Natural killer cell (primary cell): Measurements from ENCODE around the gene LUZP2. TPM values are rescaled to one million over a fixed set of nuclear protein-coding genes. Genes with fewer than 3 reads are reported as not detected.

Source experiments
- ATAC-seq, 3 donors: fragments of 150-1000 bp in 2 of 3; fragments of 200-7000 bp in 1 of 3; cut with Tn5 transposase; 1 replicate in 1 of 3; 2 replicates in 2 of 3; pipeline ENCODE4 v1.10.0; 2021; ENCODE audit warnings: mild to moderate bottlenecking in 2 of 3, moderate library complexity in 2 of 3
- DNase-seq, 2 donors: peaks; one replicate each; pipeline versions ENCODE4 v3.0.0 to v3.0.0-alpha.2; 2013 to 2021; ENCODE audit warnings: mixed read lengths in 1 of 2
- H3K27ac ChIP-seq: one replicate; pipeline ENCODE4 v1.5.1; 2013; ENCODE audit warnings: mild to moderate bottlenecking, low read length
- H3K27me3 ChIP-seq: one replicate; pipeline ENCODE4 v1.6.1; 2013; ENCODE audit warnings: low read length; ENCODE audit not compliant: control insufficient read depth, insufficient read depth
- H3K36me3 ChIP-seq: one replicate; pipeline ENCODE4 v1.6.1; 2013; ENCODE audit warnings: low read length; ENCODE audit not compliant: control insufficient read depth, insufficient read depth
- H3K4me1 ChIP-seq: one replicate; pipeline ENCODE4 v1.6.1; 2013; ENCODE audit warnings: low read length; ENCODE audit not compliant: control insufficient read depth, insufficient read depth
- H3K4me3 ChIP-seq: one replicate; pipeline ENCODE4 v1.5.1; 2013; ENCODE audit warnings: low read length
- H3K9me3 ChIP-seq: one replicate; pipeline ENCODE4 v1.6.1; 2013; ENCODE audit warnings: low read length; ENCODE audit not compliant: control insufficient read depth, insufficient read depth
- H3K27ac Mint-ChIP-seq, 2 donors: one replicate each; pipeline ENCODE4 v1.8.0; 2022; ENCODE audit warnings: mild to moderate bottlenecking in 2 of 2, mixed read lengths in 2 of 2, moderate library complexity in 1 of 2
- H3K27me3 Mint-ChIP-seq, 2 donors: one replicate each; pipeline ENCODE4 v1.8.0; 2022; ENCODE audit warnings: low read depth in 2 of 2, mixed read lengths in 2 of 2
- H3K36me3 Mint-ChIP-seq: one replicate; pipeline ENCODE4 v1.8.0; 2022; ENCODE audit warnings: mixed read lengths
- H3K4me1 Mint-ChIP-seq, 2 donors: one replicate each; pipeline ENCODE4 v1.8.0; 2022; ENCODE audit warnings: mixed read lengths in 2 of 2
- H3K4me3 Mint-ChIP-seq: one replicate; pipeline ENCODE4 v1.8.0; 2022; ENCODE audit warnings: mild to moderate bottlenecking, moderate library complexity, mixed read lengths
- H3K9me3 Mint-ChIP-seq, 2 donors: one replicate each; pipeline ENCODE4 v1.8.0; 2022; ENCODE audit warnings: mixed read lengths in 2 of 2
- CTCF ChIP-seq: fragments of 200-600 bp; IDR thresholded peaks from one replicate; pipeline ENCODE4 v1.8.0; 2022; ENCODE audit warnings: antibody characterized with exemption
- WGBS: methylation state at CpG from one replicate; pipeline ENCODE4 v1.1.7; 2013; ENCODE audit warnings: missing lambda C conversion rate; ENCODE audit not compliant: insufficient coverage; 5-methylcytosine and 5-hydroxymethylcytosine counted together
- intact Hi-C: fragments of 100-400 bp; cut with micrococcal nuclease; formaldehyde crosslinking; loops from one replicate; pipeline ENCODE4 v1.14.2; 2022
- total RNA-seq, 4 donors: library from RNA; stranded (reverse); fragments of 120-200 nt in 1 of 4; gene quantifications; one replicate each; pipeline versions ENCODE4 v1.2.3 to v1.2.4, GENCODE V29; 2013 to 2022

The LUZP2 gene
- total RNA-seq, 3 donors from 2014 or later (not counting 1 experiment from before 2014, with no cell fraction given), result not detected

- no peaks in the 10 kb centered on the region for H3K36me3 ChIP-seq
- WGBS, result 58% methylated on average over 2 of the region's 2 CpGs
- H3K27ac ChIP-seq, result no peak overlapping the region
- Mint-ChIP-seq H3K36me3 (no peaks in the 10 kb centered on the region), H3K4me3 (no peak overlapping the region), H3K9me3 (peaks cover 4% of the 10 kb centered on the region in 2 donors), H3K27me3 (no peaks in the 10 kb centered on the region), H3K27ac (no peak overlapping the region), H3K4me1 (no peaks in the 10 kb centered on the region)
- H3K27me3 ChIP-seq, result no peaks in the 10 kb centered on the region
- no peaks in the 10 kb centered on the region for H3K4me1 ChIP-seq
- no peak for DNase-seq
- intact Hi-C loops, result no loop called here
- no peaks in the 10 kb centered on the region for H3K9me3 ChIP-seq
- no peak for ATAC-seq
- no peak overlapping the region for H3K4me3 ChIP-seq
- TF ChIP-seq CTCF, result no peak
Measured at GRCh38 chr11:24688981-24689380, 192.1 kb downstream of the LUZP2 start.

- no peaks in the 10 kb centered on the region for H3K27me3 ChIP-seq
- no peak for TF ChIP-seq CTCF
- no peaks in the 10 kb centered on the region for H3K9me3 ChIP-seq
- no peak overlapping the region for H3K4me3 Mint-ChIP-seq
- no peaks in the 10 kb centered on the region for H3K36me3 Mint-ChIP-seq
- intact Hi-C loops, result no loop called here
- peaks cover 4 to 6% of the 10 kb centered on the region in 2 donors for H3K9me3 Mint-ChIP-seq
- no peak for ATAC-seq
- no peak overlapping the region for H3K4me3 ChIP-seq
- H3K4me1 ChIP-seq, result no peaks in the 10 kb centered on the region
- no peak overlapping the region for H3K27ac ChIP-seq
- no peak overlapping the region for H3K27ac Mint-ChIP-seq
- no peaks in the 10 kb centered on the region for H3K36me3 ChIP-seq
- DNase-seq, result no peak
- no peaks in the 10 kb centered on the region for H3K4me1 Mint-ChIP-seq
- H3K27me3 Mint-ChIP-seq, result no peaks in the 10 kb centered on the region
- WGBS, result 78% methylated on average over 2 of the region's 3 CpGs
Measured at GRCh38 chr11:24697522-24698111, 200.8 kb downstream of the LUZP2 start.

- Histone ChIP-seq H3K27ac (no peak overlapping the region), H3K4me1 (no peaks in the 10 kb centered on the region), H3K27me3 (no peaks in the 10 kb centered on the region), H3K4me3 (no peak overlapping the region), H3K36me3 (no peaks in the 10 kb centered on the region), H3K9me3 (no peaks in the 10 kb centered on the region)
- TF ChIP-seq CTCF, result no peak
- Mint-ChIP-seq H3K4me1 (no peaks in the 10 kb centered on the region), H3K9me3 (peaks cover 6 to 9% of the 10 kb centered on the region in 2 donors), H3K36me3 (no peaks in the 10 kb centered on the region), H3K27me3 (no peaks in the 10 kb centered on the region), H3K27ac (no peak overlapping the region), H3K4me3 (no peak overlapping the region)
- intact Hi-C loops, result no loop called here
- DNase-seq (no peak), ATAC-seq (no peak)
Measured at GRCh38 chr11:24704716-24705115, 207.9 kb downstream of the LUZP2 start.

- Histone ChIP-seq H3K9me3 (no peaks in the 10 kb centered on the region), H3K27me3 (no peaks in the 10 kb centered on the region), H3K27ac (no peak overlapping the region), H3K4me1 (no peaks in the 10 kb centered on the region), H3K4me3 (no peak overlapping the region), H3K36me3 (no peaks in the 10 kb centered on the region)
- Mint-ChIP-seq H3K4me1 (no peaks in the 10 kb centered on the region), H3K9me3 (peaks cover 6 to 9% of the 10 kb centered on the region in 2 donors), H3K27ac (no peak overlapping the region), H3K36me3 (no peaks in the 10 kb centered on the region), H3K4me3 (no peak overlapping the region), H3K27me3 (no peaks in the 10 kb centered on the region)
- DNase-seq (no peak), ATAC-seq (no peak)
- TF ChIP-seq CTCF, result no peak
- intact Hi-C loops, result no loop called here
Measured at GRCh38 chr11:24705474-24705873, 208.6 kb downstream of the LUZP2 start.
